SKM-1 (cell line): Measurements from ENCODE around the gene FIZ1.

Source experiments
- DNase-seq: peaks from one replicate; lab custom pipeline; 2025; ENCODE audit not compliant: unreplicated experiment; lab: John Stamatoyannopoulos, UW

FIZ1 gene

GRCh38 chr19:55544014-55544413 is 55.3 kb downstream of the FIZ1 start:
- no peak for DNase-seq

GRCh38 chr19:55543567-55543966 is 55.8 kb downstream of the FIZ1 start:
- no peak for DNase-seq

- no peak for DNase-seq
Observed at GRCh38 chr19:55542292-55542855, 56.9 kb downstream of the FIZ1 start.
